ENCODE results near the gene ARPC5. TPM values are rescaled to one million over a fixed set of nuclear protein-coding genes. Genes with fewer than 3 reads are reported as not detected.
A peak's percentile ranks its signal among the peaks of the same experiment; 100 is the strongest.

The ARPC5 gene
- total and polyA plus RNA-seq, 9 of the 15 experiments (the other 6 are each of a cell fraction or from before 2014, with no cell fraction given) = 71.8 to 150 (median 91.6) TPM

- CTCF ChIA-PET (ENCODE audit: low intra/inter-chr PET ratio) = no interaction called here
These were observed 34.9 kb downstream of the ARPC5 start for GRCh38 chr1:183600634-183601033.

DNA sequence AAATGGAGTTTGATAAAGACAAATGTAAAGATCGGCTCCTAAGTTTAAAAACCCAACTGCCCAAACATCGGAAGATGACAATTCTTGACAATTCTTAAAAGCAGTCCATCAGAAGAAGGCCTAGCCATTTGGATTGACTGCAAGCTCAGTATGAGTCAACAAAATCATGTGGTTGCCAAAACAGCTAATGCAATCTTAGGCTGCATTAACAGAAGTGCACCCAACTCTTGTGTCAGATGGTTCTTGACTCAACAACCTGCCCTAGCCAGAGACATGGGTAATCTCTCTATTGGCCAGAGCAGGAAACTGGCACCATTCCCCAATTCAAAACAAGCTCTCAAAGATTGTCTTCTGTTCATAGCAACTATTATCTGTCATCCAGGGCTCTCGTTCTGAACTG, 35.4 kb downstream of the ARPC5 start:
- 3% methylated on average over 3 of the region's 3 CpGs for WGBS (ENCODE audit: insufficient coverage, low coverage, missing lambda C conversion rate)
- Histone ChIP-seq H3K36me3 (ENCODE audit: control insufficient read depth, insufficient read depth, low read length) (no peaks in the 10 kb centered on the region), H2AFZ (ENCODE audit: low read depth, low read length) (no peak overlapping the region), H3K4me2 (ENCODE audit: insufficient read depth, low read length) (no peak overlapping the region), H3K27me3 (ENCODE audit: control insufficient read depth in 2 of 2, insufficient read depth in 2 of 2, low read length in 2 of 2) (peaks cover 24 to 44% of the 10 kb centered on the region in 2 experiments), H3K9me3 (replicated peaks; ENCODE audit: control insufficient read depth, insufficient read depth, low read depth, low read length) (no peaks in the 10 kb centered on the region), H3K4me3 (no peak overlapping the region), H3K4me1 (replicated peaks in 1 of 2; ENCODE audit: control insufficient read depth in 2 of 2, insufficient read depth in 2 of 2, low read length in 2 of 2) (peaks cover 0 to 7% of the 10 kb centered on the region in 2 experiments; a peak in 2 of 5 replicates), H3K27ac (ENCODE audit: extremely low read depth, low read depth, low read length) (no peak overlapping the region), H3K9ac (ENCODE audit: insufficient read depth in 1 of 2, low read depth in 2 of 2, low read length in 2 of 2) (no peak overlapping the region), H3K9me1 (ENCODE audit: control insufficient read depth, insufficient read depth, low read length) (no peaks in the 10 kb centered on the region), H4K20me1 (replicated peaks; ENCODE audit: control insufficient read depth, insufficient read depth, low read length) (no peaks in the 10 kb centered on the region), H3K79me2 (ENCODE audit: control insufficient read depth, insufficient read depth, low read length) (no peaks in the 10 kb centered on the region)
- FAIRE-seq = no peak
- ChIA-PET POLR2A (interaction anchor here (1.0 kb wide), 1 partner anchor 13 kb away, joined by 4 read pairs; no protein-coding TSS in a partner anchor), CTCF (ENCODE audit: low intra/inter-chr PET ratio) (no interaction called here)
- DNase-seq (ENCODE audit: extremely low read depth in 1 of 4, low spot score in 3 of 4) = peak in 1 of 4 experiments; percentile 21
- intact Hi-C loops (cut with micrococcal nuclease) (no loop called here), in situ Hi-C loops (cut with MboI) (loop anchor here (25.0 kb wide), 1 partner anchor 638 kb away; the partner anchor contains the start of gene SHCBP1L)
- no TSS peak for BruUV-seq (replicated peaks)
- ATAC-seq = no peak
- TF ChIP-seq BHLHE40 (IDR thresholded peaks at IDR 0.05; ENCODE audit: low read length) = no peak
- TF ChIP-seq ZNF764 (CRISPR knock-in tag; IDR thresholded peaks at IDR 0.05; ENCODE audit: low read depth) = no peak
- TF ChIP-seq ATF4 (CRISPR knock-in tag; IDR thresholded peaks at IDR 0.05) = no peak
- TF ChIP-seq RUNX1 (IDR thresholded peaks at IDR 0.05; ENCODE audit: low read depth) = no peak
- no peak for TF ChIP-seq BCL6 (CRISPR knock-in tag; IDR thresholded peaks at IDR 0.05)
- TF ChIP-seq PHF20 (IDR thresholded peaks at IDR 0.05; ENCODE audit: partially characterized antibody) = no peak
- TF ChIP-seq, protein P1, sequence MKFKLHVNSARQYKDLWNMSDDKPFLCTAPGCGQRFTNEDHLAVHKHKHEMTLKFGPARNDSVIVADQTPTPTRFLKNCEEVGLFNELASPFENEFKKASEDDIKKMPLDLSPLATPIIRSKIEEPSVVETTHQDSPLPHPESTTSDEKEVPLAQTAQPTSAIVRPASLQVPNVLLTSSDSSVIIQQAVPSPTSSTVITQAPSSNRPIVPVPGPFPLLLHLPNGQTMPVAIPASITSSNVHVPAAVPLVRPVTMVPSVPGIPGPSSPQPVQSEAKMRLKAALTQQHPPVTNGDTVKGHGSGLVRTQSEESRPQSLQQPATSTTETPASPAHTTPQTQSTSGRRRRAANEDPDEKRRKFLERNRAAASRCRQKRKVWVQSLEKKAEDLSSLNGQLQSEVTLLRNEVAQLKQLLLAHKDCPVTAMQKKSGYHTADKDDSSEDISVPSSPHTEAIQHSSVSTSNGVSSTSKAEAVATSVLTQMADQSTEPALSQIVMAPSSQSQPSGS (CRISPR knock-in tag; IDR thresholded peaks at IDR 0.05) = no peak
- TF ChIP-seq CREB3 (tag; conservative IDR thresholded peaks at IDR 0.05; ENCODE audit: low read depth) = no peak
- no peak for TF ChIP-seq BRD9 (IDR thresholded peaks at IDR 0.05; ENCODE audit: low read depth, partially characterized antibody)
- no peak for TF ChIP-seq RBFOX2 (IDR thresholded peaks at IDR 0.05; ENCODE audit: low read depth, low read length)
- TF ChIP-seq ZNF561 (CRISPR knock-in tag; conservative IDR thresholded peaks at IDR 0.05) = no peak
- TF ChIP-seq ZNF253 (CRISPR knock-in tag; conservative IDR thresholded peaks at IDR 0.05) = no peak
- no peak for TF ChIP-seq ILF3 (IDR thresholded peaks at IDR 0.05; ENCODE audit: borderline replicate concordance)

More at GRCh38 chr1:183600634-183601033, 34.9 kb downstream of the ARPC5 start:
- H4K20me1 ChIP-seq (replicated peaks; ENCODE audit: control insufficient read depth, insufficient read depth, low read length) = no peaks in the 10 kb centered on the region
- H3K4me1 ChIP-seq (replicated peaks in 1 of 2; ENCODE audit: control insufficient read depth in 2 of 2, insufficient read depth in 2 of 2, low read length in 2 of 2) = peaks cover 0 to 7% of the 10 kb centered on the region in 2 experiments; a peak in 2 of 5 replicates
- H3K27ac ChIP-seq (ENCODE audit: extremely low read depth, low read depth, low read length) = no peak overlapping the region
- in situ Hi-C loops (cut with MboI) (loop anchor here (25.0 kb wide), 1 partner anchor 638 kb away; the partner anchor contains the start of gene SHCBP1L), intact Hi-C loops (cut with micrococcal nuclease) (no loop called here)
- H3K36me3 ChIP-seq (ENCODE audit: control insufficient read depth, insufficient read depth, low read length) = no peaks in the 10 kb centered on the region
- no peaks in the 10 kb centered on the region for H3K9me1 ChIP-seq (ENCODE audit: control insufficient read depth, insufficient read depth, low read length)
- no peaks in the 10 kb centered on the region for H3K9me3 ChIP-seq (replicated peaks; ENCODE audit: control insufficient read depth, insufficient read depth, low read depth, low read length)
- no peaks in the 10 kb centered on the region for H3K79me2 ChIP-seq (ENCODE audit: control insufficient read depth, insufficient read depth, low read length)
- 10% methylated on average over 3 of the region's 3 CpGs for WGBS (ENCODE audit: insufficient coverage, low coverage, missing lambda C conversion rate)
- H3K9ac ChIP-seq (ENCODE audit: insufficient read depth in 1 of 2, low read depth in 2 of 2, low read length in 2 of 2) = no peak overlapping the region
- no peak for FAIRE-seq
- H3K4me3 ChIP-seq = no peak overlapping the region
- H2AFZ ChIP-seq (ENCODE audit: low read depth, low read length) = no peak overlapping the region
- BruUV-seq (replicated peaks) = no TSS peak
- H3K27me3 ChIP-seq (ENCODE audit: control insufficient read depth in 2 of 2, insufficient read depth in 2 of 2, low read length in 2 of 2) = peaks cover 24 to 41% of the 10 kb centered on the region in 2 experiments; a peak in 4 of 5 replicates
- POLR2A ChIA-PET = no interaction called here
- no peak overlapping the region for H3K4me2 ChIP-seq (ENCODE audit: insufficient read depth, low read length)
- no peak for DNase-seq (ENCODE audit: extremely low read depth in 1 of 4, low spot score in 3 of 4)
- no peak for ATAC-seq
- TF ChIP-seq BRD9 (IDR thresholded peaks at IDR 0.05; ENCODE audit: low read depth, partially characterized antibody) = no peak
- TF ChIP-seq ZNF134 (CRISPR knock-in tag; conservative IDR thresholded peaks at IDR 0.05) = no peak
- TF ChIP-seq ERF (CRISPR knock-in tag; IDR thresholded peaks at IDR 0.05) = no peak

Measured in K562 (cell line).